GM18951 (cell line): ENCODE data around the gene NHEJ1.

Source experiments
- POLR2A ChIP-seq: IDR thresholded peaks from 4 replicates; pipeline ENCODE4 v1.6.1; 2011; ENCODE audit warnings: mild to moderate bottlenecking; ENCODE audit not compliant: insufficient read length, insufficient read depth; ENCODE audit errors: extremely low read depth
- in situ Hi-C: fragments of 300-500 bp; cut with MboI; formaldehyde crosslinking; loops from one replicate; pipeline ENCODE4 v1.12.0; 2022; ENCODE audit warnings: low sequenced_read_pairs, mixed read lengths, inconsistent platforms; ENCODE audit not compliant: unreplicated experiment

The NHEJ1 gene

GRCh38 chr2:219090436-219091299, 69.9 kb downstream of the NHEJ1 start:
- no peak for TF ChIP-seq POLR2A
- in situ Hi-C loops, result no loop called here

- in situ Hi-C loops, result no loop called here
- no peak for TF ChIP-seq POLR2A
Measured at GRCh38 chr2:219089330-219089729, 71.3 kb downstream of the NHEJ1 start.

- in situ Hi-C loops, result no loop called here
- TF ChIP-seq POLR2A, result no peak
Measured at GRCh38 chr2:219087848-219088247, 72.8 kb downstream of the NHEJ1 start.

- in situ Hi-C loops, result no loop called here
- TF ChIP-seq POLR2A, result no peak
Measured at GRCh38 chr2:219087361-219087760, 73.3 kb downstream of the NHEJ1 start.

- in situ Hi-C loops, result no loop called here
- TF ChIP-seq POLR2A, result no peak
Measured at GRCh38 chr2:219086196-219086595, 74.4 kb downstream of the NHEJ1 start.

GRCh38 chr2:219084791-219085190, 75.8 kb downstream of the NHEJ1 start:
- in situ Hi-C loops, result no loop called here
- no peak for TF ChIP-seq POLR2A

GRCh38 chr2:219082332-219082958, 78.2 kb downstream of the NHEJ1 start:
- no peak for TF ChIP-seq POLR2A
- in situ Hi-C loops, result no loop called here

- TF ChIP-seq POLR2A, result no peak
- in situ Hi-C loops, result no loop called here
Measured at GRCh38 chr2:219081701-219082331, 78.8 kb downstream of the NHEJ1 start.

- no peak for TF ChIP-seq POLR2A
- in situ Hi-C loops, result no loop called here
Measured at GRCh38 chr2:219081096-219081495, 79.5 kb downstream of the NHEJ1 start.

GRCh38 chr2:219079417-219079816, 81.2 kb downstream of the NHEJ1 start:
- in situ Hi-C loops, result no loop called here
- TF ChIP-seq POLR2A, result no peak

- no peak for TF ChIP-seq POLR2A
- in situ Hi-C loops, result no loop called here
Measured at GRCh38 chr2:219078951-219079350, 81.7 kb downstream of the NHEJ1 start.

- in situ Hi-C loops, result no loop called here
- TF ChIP-seq POLR2A, result no peak
Measured at GRCh38 chr2:219078126-219078525, 82.5 kb downstream of the NHEJ1 start.

- in situ Hi-C loops, result no loop called here
- TF ChIP-seq POLR2A, result no peak
Measured at GRCh38 chr2:219076253-219076652, 84.4 kb downstream of the NHEJ1 start.

- TF ChIP-seq POLR2A, result no peak
- in situ Hi-C loops, result no loop called here
Measured at GRCh38 chr2:219073413-219074129, 87.0 kb downstream of the NHEJ1 start.
